H9 (cell line): ENCODE data around the gene PRKCI. TPM values are rescaled to one million over a fixed set of nuclear protein-coding genes. Genes with fewer than 3 reads are reported as not detected.
A peak's percentile ranks its signal among the peaks of the same experiment; 100 is the strongest.

Experiments
- DNase-seq: peaks from one replicate; pipeline ENCODE4 v3.0.0-alpha.2; 2017
- H2AFZ ChIP-seq: one replicate; pipeline ENCODE4 v1.6.1; 2013; ENCODE audit warnings: mild to moderate bottlenecking, low read length, control low read depth, moderate library complexity
- H2AK5ac ChIP-seq: 2 replicates; pipeline ENCODE4 v1.6.1; 2013; ENCODE audit warnings: low read length, control low read depth, mixed read lengths; ENCODE audit not compliant: insufficient read length
- H2BK120ac ChIP-seq: one replicate; pipeline ENCODE4 v1.6.1; 2013; ENCODE audit warnings: low read depth, mild to moderate bottlenecking, low read length, control low read depth, inconsistent platforms; ENCODE audit not compliant: poor library complexity, severe bottlenecking
- H2BK12ac ChIP-seq: 2 replicates; pipeline ENCODE4 v1.6.1; 2013; ENCODE audit warnings: low read length, control low read depth, mixed read lengths, low read depth; ENCODE audit not compliant: insufficient read length
- H2BK15ac ChIP-seq: 2 replicates; pipeline ENCODE4 v1.6.1; 2013; ENCODE audit warnings: low read depth, low read length, control low read depth
- H2BK20ac ChIP-seq: one replicate; pipeline ENCODE4 v1.6.1; 2013; ENCODE audit warnings: low read depth, mild to moderate bottlenecking, low read length, control low read depth, inconsistent platforms; ENCODE audit not compliant: poor library complexity, severe bottlenecking
- H2BK5ac ChIP-seq: 2 replicates; pipeline ENCODE4 v1.6.1; 2013; ENCODE audit warnings: low read length, control low read depth, mixed read lengths; ENCODE audit not compliant: insufficient read length
- H3K14ac ChIP-seq: 2 replicates; pipeline ENCODE4 v1.6.1; 2013; ENCODE audit warnings: low read length, control low read depth; ENCODE audit not compliant: insufficient read depth
- H3K18ac ChIP-seq: 2 replicates; pipeline ENCODE4 v1.6.1; 2013; ENCODE audit warnings: low read depth, mild to moderate bottlenecking, mixed read lengths, low read length, control low read depth; ENCODE audit not compliant: insufficient read length
- H3K23ac ChIP-seq: 2 replicates; pipeline ENCODE4 v1.6.1; 2013; ENCODE audit warnings: low read length, control low read depth, mixed read lengths, low read depth; ENCODE audit not compliant: insufficient read length
- H3K23me2 ChIP-seq: 2 replicates; pipeline ENCODE4 v1.6.1; 2013; ENCODE audit warnings: low read depth, mild to moderate bottlenecking, mixed read lengths, low read length, control low read depth; ENCODE audit not compliant: insufficient read length, poor library complexity, severe bottlenecking
- H3K27ac ChIP-seq: 2 replicates; pipeline ENCODE4 v1.5.1; 2013; ENCODE audit warnings: low read length, control low read depth, mixed read lengths, low read depth; ENCODE audit not compliant: insufficient read length
- H3K27me3 ChIP-seq: 2 replicates; pipeline ENCODE4 v1.6.1; 2013; ENCODE audit warnings: low read length, control low read depth, inconsistent platforms; ENCODE audit not compliant: insufficient read depth
- H3K4ac ChIP-seq: 2 replicates; pipeline ENCODE4 v1.6.1; 2013; ENCODE audit warnings: low read depth, mild to moderate bottlenecking, control low read depth, inconsistent platforms, low read length, moderate library complexity
- H3K4me1 ChIP-seq: 2 replicates; pipeline ENCODE4 v1.6.1; 2013; ENCODE audit warnings: low read length, control low read depth, inconsistent platforms; ENCODE audit not compliant: insufficient read depth
- H3K4me2 ChIP-seq: 2 replicates; pipeline ENCODE4 v1.6.1; 2013; ENCODE audit warnings: low read length, control low read depth, mixed read lengths; ENCODE audit not compliant: insufficient read length, insufficient read depth
- H3K56ac ChIP-seq: 2 replicates; pipeline ENCODE4 v1.6.1; 2013; ENCODE audit warnings: low read depth, mild to moderate bottlenecking, mixed read lengths, low read length, control low read depth; ENCODE audit not compliant: insufficient read length
- H3K79me1 ChIP-seq: 2 replicates; pipeline ENCODE4 v1.6.1; 2013; ENCODE audit warnings: low read depth, mild to moderate bottlenecking, moderate library complexity, low read length, control low read depth, inconsistent platforms; ENCODE audit not compliant: insufficient read depth, poor library complexity, severe bottlenecking
- H3K79me2 ChIP-seq: 2 replicates; pipeline ENCODE4 v1.6.1; 2013; ENCODE audit warnings: low read length, control low read depth, inconsistent platforms; ENCODE audit not compliant: insufficient read depth
- H3K9ac ChIP-seq: 2 replicates; pipeline ENCODE4 v1.6.1; 2013; ENCODE audit warnings: low read length, control low read depth, mixed read lengths; ENCODE audit not compliant: insufficient read length; ENCODE audit errors: extremely low read depth
- H3K9me3 ChIP-seq: one replicate; pipeline ENCODE4 v1.6.1; 2013; ENCODE audit warnings: low read depth, low read length, inconsistent platforms; ENCODE audit not compliant: control insufficient read depth
- H3T11ph ChIP-seq: one replicate; pipeline ENCODE4 v1.6.1; 2013; ENCODE audit warnings: mild to moderate bottlenecking, low read length, control low read depth, inconsistent platforms
- H4K20me1 ChIP-seq: one replicate; pipeline ENCODE4 v1.6.1; 2013; ENCODE audit not compliant: control insufficient read depth, insufficient read length, insufficient read depth
- H4K5ac ChIP-seq: 2 replicates; pipeline ENCODE4 v1.6.1; 2013; ENCODE audit warnings: low read depth, mild to moderate bottlenecking, mixed read lengths, low read length, control low read depth; ENCODE audit not compliant: insufficient read length
- H4K8ac ChIP-seq: replicated peaks from 2 replicates; pipeline ENCODE4 v1.6.1; 2013; ENCODE audit warnings: low read length, control low read depth, mixed read lengths, low read depth; ENCODE audit not compliant: insufficient read length
- H4K91ac ChIP-seq: 2 replicates; pipeline ENCODE4 v1.6.1; 2013; ENCODE audit warnings: low read depth, mild to moderate bottlenecking, moderate library complexity, mixed read lengths, low read length, control low read depth; ENCODE audit not compliant: insufficient read length
- H3K27ac Mint-ChIP-seq, 3 experiments: 2 replicates in 2 of 3; 3 replicates in 1 of 3; pipeline ENCODE4 v1.8.0; 2020 to 2021; ENCODE audit warnings: mixed read lengths in 3 of 3, mild to moderate bottlenecking in 1 of 3, moderate library complexity in 1 of 3
- H3K27me3 Mint-ChIP-seq: 2 replicates; pipeline ENCODE4 v1.8.0; 2021; ENCODE audit warnings: low read depth, mild to moderate bottlenecking, moderate library complexity, mixed read lengths
- H3K36me3 Mint-ChIP-seq, 3 experiments: 2 replicates in 2 of 3; 3 replicates in 1 of 3; pipeline ENCODE4 v1.8.0; 2020 to 2021; ENCODE audit warnings: low read depth in 3 of 3, mixed read lengths in 3 of 3; ENCODE audit not compliant: insufficient read depth in 1 of 3
- H3K4me1 Mint-ChIP-seq, 2 experiments: 2 replicates each; pipeline ENCODE4 v1.8.0; 2020; ENCODE audit warnings: mixed read lengths in 2 of 2
- H3K4me3 Mint-ChIP-seq, 2 experiments: 2 replicates in 1 of 2; 3 replicates in 1 of 2; pipeline ENCODE4 v1.8.0; 2020 to 2021; ENCODE audit warnings: mild to moderate bottlenecking in 2 of 2, mixed read lengths in 2 of 2, moderate library complexity in 1 of 2
- H3K9me3 Mint-ChIP-seq, 2 experiments: 2 replicates in 1 of 2; 3 replicates in 1 of 2; pipeline ENCODE4 v1.8.0; 2020; ENCODE audit warnings: mild to moderate bottlenecking in 2 of 2, mixed read lengths in 2 of 2, moderate library complexity in 1 of 2
- CTCF ChIP-seq: fragments of 200-600 bp; sonication (generic); conservative IDR thresholded peaks from 3 replicates; pipeline ENCODE4 v1.8.0; 2021; ENCODE audit warnings: antibody characterized with exemption, mild to moderate bottlenecking
- WGBS: extraction: QIAGEN DNeasy Blood & Tissue Kit; methylation state at CpG from one replicate; pipeline ENCODE4 v1.1.7; 2013; ENCODE audit warnings: missing lambda C conversion rate, low lambda C conversion rate, mixed read lengths; ENCODE audit not compliant: insufficient read length; ENCODE audit errors: extremely low coverage; 5-methylcytosine and 5-hydroxymethylcytosine counted together
- total RNA-seq: library from RNA; stranded (reverse); gene quantifications from 2 replicates; pipeline ENCODE4 v1.2.1, GENCODE V29; 2021

The PRKCI gene
- total RNA-seq, 1 experiment from 2014 or later = 71.1 TPM

- Histone ChIP-seq H4K5ac (no peak overlapping the region), H2BK120ac (no peak overlapping the region), H3K23me2 (no peaks in the 10 kb centered on the region), H3K4me2 (no peak overlapping the region), H3K56ac (no peak overlapping the region), H3K4ac (no peak overlapping the region), H3K27me3 (no peaks in the 10 kb centered on the region), H2AFZ (no peak overlapping the region), H3K79me1 (no peaks in the 10 kb centered on the region), H3K4me1 (no peaks in the 10 kb centered on the region), H2BK15ac (no peak overlapping the region), H2AK5ac (no peak overlapping the region), H2BK5ac (no peak overlapping the region), H4K8ac (no peak overlapping the region), H3K18ac (no peak overlapping the region), H3K14ac (no peak overlapping the region), H3K9ac (no peak overlapping the region), H4K20me1 (no peaks in the 10 kb centered on the region), H3K79me2 (no peaks in the 10 kb centered on the region), H3K27ac (no peak overlapping the region), H3K23ac (no peak overlapping the region), H3K9me3 (no peaks in the 10 kb centered on the region), H3T11ph (no peak overlapping the region), H4K91ac (no peak overlapping the region), H2BK12ac (no peak overlapping the region), H2BK20ac (no peak overlapping the region)
- WGBS = no CpG with 5 or more reads among the region's 1 CpG
- DNase-seq = no peak
- no peaks in the 10 kb centered on the region for H3K9me3 Mint-ChIP-seq
- H3K4me1 Mint-ChIP-seq = no peaks in the 10 kb centered on the region
- H3K27ac Mint-ChIP-seq = peak overlapping the region in 2 of 3 experiments; percentile 21 to 72; a peak in 2 of 7 replicates
- H3K27me3 Mint-ChIP-seq = no peaks in the 10 kb centered on the region
- peaks cover 40 to 73% (median 68%) of the 10 kb centered on the region in 3 experiments for H3K36me3 Mint-ChIP-seq
- TF ChIP-seq CTCF = no peak
- H3K4me3 Mint-ChIP-seq = no peak overlapping the region
Observed at GRCh38 chr3:170278627-170279026, 56.4 kb downstream of the PRKCI start.
